Measurements from ENCODE around the gene PALLD. TPM values are rescaled to one million over a fixed set of nuclear protein-coding genes. Genes with fewer than 3 reads are reported as not detected.

Gene PALLD
- total RNA-seq, 2 experiments from 2014 or later, result 0.49 to 0.78 TPM

- ChIA-PET CTCF (no interaction called here), POLR2A (no interaction called here)
- H3K27ac Mint-ChIP-seq, result no peak overlapping the region
Measured at GRCh38 chr4:168928346-168928745, 431.5 kb downstream of the PALLD start.

DNA sequence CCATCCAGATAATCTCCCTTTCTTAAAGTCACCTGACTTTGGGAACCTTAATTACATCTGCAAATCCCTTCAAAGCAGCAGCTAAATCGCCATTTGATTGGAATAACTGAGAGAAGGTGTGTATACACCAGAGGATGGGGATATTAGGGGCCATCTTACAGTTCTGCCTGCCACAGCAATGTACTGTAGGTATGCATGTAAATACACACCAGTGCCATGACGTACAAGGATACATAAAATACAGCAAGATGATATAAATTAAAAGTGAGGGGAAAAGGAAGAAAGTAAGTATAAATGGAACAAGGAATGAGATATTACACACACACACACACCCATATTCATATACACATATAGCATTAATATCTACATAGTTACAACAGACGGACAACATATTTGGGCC is 432.0 kb downstream of the PALLD start:
- Mint-ChIP-seq H3K4me3 (no peak overlapping the region), H3K27me3 (no peaks in the 10 kb centered on the region), H3K27ac (no peak overlapping the region), H3K9me3 (peaks cover 11% of the 10 kb centered on the region), H3K4me1 (ENCODE audit: low read depth) (no peaks in the 10 kb centered on the region), H3K36me3 (ENCODE audit: low read depth) (peaks cover 20% of the 10 kb centered on the region)
- ATAC-seq (ENCODE audit: poor library complexity) (no peak), DNase-seq (no peak)
- Histone ChIP-seq H3K9me3 (ENCODE audit: control insufficient read depth in 1 of 2, insufficient read depth in 1 of 2, low read length in 2 of 2) (peaks cover 9 to 13% of the 10 kb centered on the region in 2 experiments), H3K4me1 (ENCODE audit: insufficient read depth, low read length) (no peaks in the 10 kb centered on the region), H3K4me3 (ENCODE audit: low read length) (no peak overlapping the region), H3K27ac (ENCODE audit: low read depth in 1 of 2, low read length in 2 of 2) (no peak overlapping the region), H3K36me3 (ENCODE audit: insufficient read depth, low read length) (no peaks in the 10 kb centered on the region), H3K27me3 (ENCODE audit: control insufficient read depth in 1 of 2, insufficient read depth in 2 of 2, low read length in 2 of 2) (no peaks in the 10 kb centered on the region)
- intact Hi-C loops (cut with DNase I, micrococcal nuclease), result no loop called here
- CTCF ChIA-PET, result no interaction called here
- TF ChIP-seq, protein P1, sequence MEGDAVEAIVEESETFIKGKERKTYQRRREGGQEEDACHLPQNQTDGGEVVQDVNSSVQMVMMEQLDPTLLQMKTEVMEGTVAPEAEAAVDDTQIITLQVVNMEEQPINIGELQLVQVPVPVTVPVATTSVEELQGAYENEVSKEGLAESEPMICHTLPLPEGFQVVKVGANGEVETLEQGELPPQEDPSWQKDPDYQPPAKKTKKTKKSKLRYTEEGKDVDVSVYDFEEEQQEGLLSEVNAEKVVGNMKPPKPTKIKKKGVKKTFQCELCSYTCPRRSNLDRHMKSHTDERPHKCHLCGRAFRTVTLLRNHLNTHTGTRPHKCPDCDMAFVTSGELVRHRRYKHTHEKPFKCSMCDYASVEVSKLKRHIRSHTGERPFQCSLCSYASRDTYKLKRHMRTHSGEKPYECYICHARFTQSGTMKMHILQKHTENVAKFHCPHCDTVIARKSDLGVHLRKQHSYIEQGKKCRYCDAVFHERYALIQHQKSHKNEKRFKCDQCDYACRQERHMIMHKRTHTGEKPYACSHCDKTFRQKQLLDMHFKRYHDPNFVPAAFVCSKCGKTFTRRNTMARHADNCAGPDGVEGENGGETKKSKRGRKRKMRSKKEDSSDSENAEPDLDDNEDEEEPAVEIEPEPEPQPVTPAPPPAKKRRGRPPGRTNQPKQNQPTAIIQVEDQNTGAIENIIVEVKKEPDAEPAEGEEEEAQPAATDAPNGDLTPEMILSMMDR (IDR thresholded peaks at IDR 0.05), result no peak
- POLR2A ChIA-PET, result no interaction called here

More at GRCh38 chr4:168928346-168928745, 431.5 kb downstream of the PALLD start:
- Mint-ChIP-seq H3K27me3 (no peaks in the 10 kb centered on the region), H3K36me3 (ENCODE audit: low read depth) (peaks cover 15% of the 10 kb centered on the region), H3K4me1 (ENCODE audit: low read depth) (no peaks in the 10 kb centered on the region), H3K9me3 (peaks cover 6% of the 10 kb centered on the region), H3K4me3 (no peak overlapping the region)
- no peaks in the 10 kb centered on the region for H3K36me3 ChIP-seq (ENCODE audit: insufficient read depth, low read length)
- TF ChIP-seq, protein P1 (IDR thresholded peaks at IDR 0.05), result no peak
- H3K27me3 ChIP-seq (ENCODE audit: control insufficient read depth in 1 of 2, insufficient read depth in 2 of 2, low read length in 2 of 2), result no peaks in the 10 kb centered on the region
- ATAC-seq (ENCODE audit: poor library complexity) (no peak), DNase-seq (no peak)
- no peak overlapping the region for H3K4me3 ChIP-seq (ENCODE audit: low read length)
- H3K9me3 ChIP-seq (ENCODE audit: control insufficient read depth in 1 of 2, insufficient read depth in 1 of 2, low read length in 2 of 2), result peaks cover 9 to 13% of the 10 kb centered on the region in 2 experiments
- no peaks in the 10 kb centered on the region for H3K4me1 ChIP-seq (ENCODE audit: insufficient read depth, low read length)
- intact Hi-C loops (cut with DNase I, micrococcal nuclease), result no loop called here
- no peak overlapping the region for H3K27ac ChIP-seq (ENCODE audit: low read depth in 1 of 2, low read length in 2 of 2)

DNA sequence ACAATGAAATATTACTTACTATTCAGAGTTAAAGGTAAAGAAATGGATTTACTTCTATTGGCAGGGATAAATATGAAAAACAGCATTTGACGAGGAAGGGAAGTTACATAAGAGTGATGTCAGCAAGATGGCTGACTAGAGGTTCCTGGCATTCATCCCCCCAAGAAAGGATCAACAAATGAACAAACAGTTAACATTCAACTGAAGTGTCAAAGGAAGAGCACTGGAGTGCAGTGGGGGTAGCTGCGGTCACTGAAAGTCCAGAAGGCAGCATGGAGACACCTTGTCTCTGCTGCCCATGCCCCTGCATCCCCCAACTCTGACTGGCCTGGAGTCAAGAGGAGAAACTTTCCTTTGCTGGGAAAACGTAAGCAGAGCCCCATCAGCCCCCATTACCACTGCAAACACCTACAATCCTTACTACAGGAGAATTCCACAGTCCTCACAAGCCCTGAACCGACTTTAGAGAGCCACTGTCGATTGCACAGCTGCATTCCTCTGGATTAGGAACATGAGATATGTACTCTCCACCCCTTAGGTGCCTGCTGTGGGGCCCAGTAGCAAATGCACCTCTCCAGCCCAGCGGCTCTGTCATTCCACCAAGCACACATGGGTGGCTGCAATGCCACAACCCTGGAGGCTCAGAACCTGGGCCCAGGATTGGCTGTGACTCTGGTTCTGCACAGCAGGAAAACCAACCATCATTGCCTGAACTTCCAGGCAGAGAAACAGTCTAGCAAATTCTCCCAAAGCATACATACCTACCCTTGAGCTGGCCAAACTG is 433.8 kb downstream of the PALLD start:
- Histone ChIP-seq H3K4me1 (ENCODE audit: insufficient read depth, low read length) (no peaks in the 10 kb centered on the region), H3K27ac (ENCODE audit: low read depth in 1 of 2, low read length in 2 of 2) (no peak overlapping the region), H3K4me3 (ENCODE audit: low read length) (no peak overlapping the region), H3K9me3 (ENCODE audit: control insufficient read depth in 1 of 2, insufficient read depth in 1 of 2, low read length in 2 of 2) (peaks cover 9 to 21% of the 10 kb centered on the region in 2 experiments), H3K36me3 (ENCODE audit: insufficient read depth, low read length) (no peaks in the 10 kb centered on the region), H3K27me3 (ENCODE audit: control insufficient read depth in 1 of 2, insufficient read depth in 2 of 2, low read length in 2 of 2) (no peaks in the 10 kb centered on the region)
- Mint-ChIP-seq H3K4me3 (no peak overlapping the region), H3K4me1 (ENCODE audit: low read depth) (no peaks in the 10 kb centered on the region), H3K27me3 (no peaks in the 10 kb centered on the region), H3K36me3 (ENCODE audit: low read depth) (peaks cover 32% of the 10 kb centered on the region), H3K9me3 (peaks cover 11% of the 10 kb centered on the region), H3K27ac (no peak overlapping the region)
- intact Hi-C loops (cut with DNase I, micrococcal nuclease), result no loop called here
- no peak for DNase-seq
- ATAC-seq (ENCODE audit: poor library complexity), result no peak
- ChIA-PET POLR2A (no interaction called here), CTCF (no interaction called here)
- TF ChIP-seq, protein P1 (IDR thresholded peaks at IDR 0.05), result no peak
